Measurements from ENCODE around the gene TPRA1. TPM values are rescaled to one million over a fixed set of nuclear protein-coding genes. Genes with fewer than 3 reads are reported as not detected.
"Not testable (repeated sequence)": the region's sequence is repeated elsewhere in the genome, so short reads cannot be mapped to it uniquely, and the experiment has no call there.

TPRA1 gene
- total RNA-seq, 2 experiments from 2014 or later: 26.6 to 28.0 TPM

GRCh38 chr3:127607675-127608361 lies 17.3 kb upstream of the TPRA1 start:
- POLR2A ChIA-PET: interaction anchor here (0.7 to 8.2 kb wide), 7 partner anchors 8 to 218 kb away, joined by 3 to 74 read pairs (median 5); partner anchors contain the start of gene MCM2
- no peak overlapping the region for H3K4me3 Mint-ChIP-seq
- CTCF ChIA-PET: interaction anchor here (0.9 to 2.8 kb wide), 2 partner anchors 33 kb away, joined by 3 to 11 read pairs; no protein-coding TSS in a partner anchor

GRCh38 chr3:127606981-127607595 lies 16.6 kb upstream of the TPRA1 start:
- H3K27ac Mint-ChIP-seq: no peak overlapping the region
- DNase-seq (no peak), ATAC-seq (no peak)
- H3K4me3 Mint-ChIP-seq: no peak overlapping the region
- POLR2A ChIA-PET: interaction anchor here (0.8 to 8.2 kb wide), 7 partner anchors 8 to 65 kb away, joined by 3 to 74 read pairs (median 7); partner anchors contain the start of genes ABTB1 and MCM2
- peaks cover 84% of the 10 kb centered on the region for H3K36me3 Mint-ChIP-seq (ENCODE audit: low read depth)
- CTCF ChIA-PET: interaction anchor here (0.9 kb wide), 1 partner anchor 32 kb away, joined by 3 read pairs; no protein-coding TSS in a partner anchor
- no peaks in the 10 kb centered on the region for H3K27me3 Mint-ChIP-seq
- H3K4me1 Mint-ChIP-seq (ENCODE audit: low read depth): peaks cover 14% of the 10 kb centered on the region
- no peak for TF ChIP-seq CTCF (IDR thresholded peaks at IDR 0.05)
- intact Hi-C loops (cut with micrococcal nuclease): no loop called here
- no peaks in the 10 kb centered on the region for H3K9me3 Mint-ChIP-seq

More at GRCh38 chr3:127607675-127608361, 17.3 kb upstream of the TPRA1 start:
- Mint-ChIP-seq H3K27me3 (no peaks in the 10 kb centered on the region), H3K9me3 (no peaks in the 10 kb centered on the region), H3K4me1 (ENCODE audit: low read depth) (peaks cover 10% of the 10 kb centered on the region), H3K36me3 (ENCODE audit: low read depth) (peaks cover 85% of the 10 kb centered on the region), H3K27ac (no peak overlapping the region)
- DNase-seq: no peak
- intact Hi-C loops (cut with micrococcal nuclease): no loop called here
- TF ChIP-seq CTCF (IDR thresholded peaks at IDR 0.05): no peak
- ATAC-seq: no peak

- peaks cover 19% of the 10 kb centered on the region for H3K4me1 Mint-ChIP-seq (ENCODE audit: low read depth)
- no peak for TF ChIP-seq CTCF (IDR thresholded peaks at IDR 0.05)
- H3K4me3 Mint-ChIP-seq: no peak overlapping the region
- intact Hi-C loops (cut with micrococcal nuclease): no loop called here
- CTCF ChIA-PET: no interaction called here
- H3K27ac Mint-ChIP-seq: no peak overlapping the region
- H3K36me3 Mint-ChIP-seq (ENCODE audit: low read depth): peaks cover 88% of the 10 kb centered on the region
- H3K27me3 Mint-ChIP-seq: no peaks in the 10 kb centered on the region
- no peaks in the 10 kb centered on the region for H3K9me3 Mint-ChIP-seq
- POLR2A ChIA-PET: interaction anchor here (0.8 to 8.2 kb wide), 6 partner anchors 8 to 66 kb away, joined by 3 to 74 read pairs (median 12); partner anchors contain the start of genes ABTB1 and MCM2
- no peak for ATAC-seq
- DNase-seq: no peak
Measured at GRCh38 chr3:127606086-127606805, 15.7 kb upstream of the TPRA1 start.

GRCh38 chr3:127605547-127605946 lies 15.0 kb upstream of the TPRA1 start:
- H3K27me3 Mint-ChIP-seq; intact Hi-C loops (cut with micrococcal nuclease); H3K27ac Mint-ChIP-seq; H3K4me3 Mint-ChIP-seq; ATAC-seq; DNase-seq; H3K9me3 Mint-ChIP-seq; CTCF ChIA-PET: not testable (repeated sequence)
- H3K36me3 Mint-ChIP-seq (ENCODE audit: low read depth): peaks cover 88% of the 10 kb centered on the region
- H3K4me1 Mint-ChIP-seq (ENCODE audit: low read depth): peaks cover 26% of the 10 kb centered on the region
- POLR2A ChIA-PET: interaction anchor here (0.6 to 8.2 kb wide), 6 partner anchors 8 to 362 kb away, joined by 3 to 74 read pairs (median 12); partner anchors contain the start of genes ABTB1 and MCM2

- Mint-ChIP-seq H3K36me3 (ENCODE audit: low read depth) (peaks cover 86% of the 10 kb centered on the region), H3K27ac (no peak overlapping the region), H3K4me3 (no peak overlapping the region), H3K9me3 (no peaks in the 10 kb centered on the region), H3K4me1 (ENCODE audit: low read depth) (peaks cover 29% of the 10 kb centered on the region), H3K27me3 (no peaks in the 10 kb centered on the region)
- ChIA-PET CTCF (no interaction called here), POLR2A (interaction anchor here (3.4 to 6.1 kb wide), 2 partner anchors 11 to 15 kb away, joined by 16 to 50 read pairs; no protein-coding TSS in a partner anchor)
- no peak for TF ChIP-seq CTCF (IDR thresholded peaks at IDR 0.05)
- ATAC-seq (no peak), DNase-seq (no peak)
- intact Hi-C loops (cut with micrococcal nuclease): no loop called here
Measured at GRCh38 chr3:127604546-127605165, 14.1 kb upstream of the TPRA1 start.

Measured in activated CD8-positive, alpha-beta T cell treated with anti-CD3 and anti-CD28 coated beads for 36 hours (primary cell).